WTC11 (cell line): Measurements from ENCODE around the gene PTPRB. TPM values are rescaled to one million over a fixed set of nuclear protein-coding genes. Genes with fewer than 3 reads are reported as not detected.

Experiments used
- ATAC-seq: fragments of 200-7000 bp; cut with Tn5 transposase; 2 replicates; pipeline ENCODE4 v1.10.0; 2021; ENCODE audit warnings: mild to moderate bottlenecking, moderate library complexity
- CTCF ChIA-PET: fragments of 300-600 bp; sonication (Branson Sonifier 250); formaldehyde crosslinking; loops from one replicate; lab custom pipeline; 2021; ENCODE audit warnings: antibody characterized with exemption; lab: Charles Lee
- POLR2A ChIA-PET: fragments of 350-600 bp; sonication (Branson Sonifier 250); formaldehyde crosslinking; loops from one replicate; lab custom pipeline; 2021; ENCODE audit warnings: antibody characterized with exemption; lab: Charles Lee
- DNase-seq: peaks from one replicate; pipeline ENCODE4 v3.0.0; 2021; ENCODE audit warnings: low spot score
- H3K27ac Mint-ChIP-seq: 2 replicates; pipeline ENCODE4 v1.8.0; 2021; ENCODE audit warnings: mixed read lengths
- H3K27me3 Mint-ChIP-seq: 2 replicates; pipeline ENCODE4 v1.8.0; 2021; ENCODE audit warnings: low read depth, mild to moderate bottlenecking, moderate library complexity, mixed read lengths
- H3K36me3 Mint-ChIP-seq: 2 replicates; pipeline ENCODE4 v1.8.0; 2021; ENCODE audit warnings: mixed read lengths
- H3K4me1 Mint-ChIP-seq: 2 replicates; pipeline ENCODE4 v1.8.0; 2022; ENCODE audit warnings: mixed read lengths
- H3K4me3 Mint-ChIP-seq: 2 replicates; pipeline ENCODE4 v1.8.0; 2021; ENCODE audit warnings: mild to moderate bottlenecking, moderate library complexity, mixed read lengths
- H3K9me3 Mint-ChIP-seq: 2 replicates; pipeline ENCODE4 v1.8.0; 2021; ENCODE audit warnings: mixed read lengths
- ATF1 ChIP-seq: sonication (generic); formaldehyde crosslinking; IDR thresholded peaks from 2 replicates; pipeline ENCODE4 v1.8.1; 2023; ENCODE audit warnings: mild to moderate bottlenecking, moderate library complexity, missing genetic modification reagents
- CREB1 ChIP-seq: sonication (generic); formaldehyde crosslinking; IDR thresholded peaks from 2 replicates; pipeline ENCODE4 v1.8.0; 2023; ENCODE audit warnings: mild to moderate bottlenecking, missing genetic modification reagents
- CREM ChIP-seq: sonication (generic); formaldehyde crosslinking; IDR thresholded peaks from 2 replicates; pipeline ENCODE4 v1.8.1; 2022; ENCODE audit warnings: mild to moderate bottlenecking, missing genetic modification reagents, moderate library complexity
- E2F1 ChIP-seq: sonication (generic); formaldehyde crosslinking; IDR thresholded peaks from 2 replicates; pipeline ENCODE4 v1.8.0; 2022; ENCODE audit warnings: mild to moderate bottlenecking, missing genetic modification reagents
- EMX1 ChIP-seq: fragments of 250-450 bp; sonication (Bioruptor Pico); IDR thresholded peaks from 2 replicates; pipeline ENCODE4 v1.8.0; 2021; ENCODE audit warnings: mild to moderate bottlenecking
- ETV6 ChIP-seq: sonication (generic); formaldehyde crosslinking; IDR thresholded peaks from 2 replicates; pipeline ENCODE4 v1.8.1; 2022; ENCODE audit warnings: mild to moderate bottlenecking, missing genetic modification reagents
- FOXJ3 ChIP-seq: sonication (generic); formaldehyde crosslinking; IDR thresholded peaks from 2 replicates; pipeline ENCODE4 v1.9.0; 2021; ENCODE audit warnings: missing genetic modification reagents, mild to moderate bottlenecking, borderline replicate concordance
- FOXP4 ChIP-seq: sonication (generic); formaldehyde crosslinking; IDR thresholded peaks from 2 replicates; pipeline ENCODE4 v1.8.0; 2022; ENCODE audit warnings: mild to moderate bottlenecking, missing genetic modification reagents
- HMGA2 ChIP-seq: fragments of 250-450 bp; sonication (Bioruptor Pico); IDR thresholded peaks from 2 replicates; pipeline ENCODE4 v1.4.0; 2021; ENCODE audit warnings: mild to moderate bottlenecking, moderate library complexity
- JAZF1 ChIP-seq: fragments of 250-450 bp; sonication (Bioruptor Pico); IDR thresholded peaks from 2 replicates; pipeline ENCODE4 v1.9.0; 2021; ENCODE audit warnings: moderate library complexity, mild to moderate bottlenecking, inconsistent platforms
- MYBL2 ChIP-seq: sonication (generic); formaldehyde crosslinking; IDR thresholded peaks from 2 replicates; pipeline ENCODE4 v1.8.1; 2023; ENCODE audit warnings: mild to moderate bottlenecking, moderate library complexity, missing genetic modification reagents
- NFATC4 ChIP-seq: fragments of 250-450 bp; sonication (Bioruptor Pico); IDR thresholded peaks from 2 replicates; pipeline ENCODE4 v1.9.0; 2021; ENCODE audit warnings: mild to moderate bottlenecking
- SMAD4 ChIP-seq: sonication (generic); formaldehyde crosslinking; IDR thresholded peaks from 2 replicates; pipeline ENCODE4 v1.8.0; 2022; ENCODE audit warnings: mild to moderate bottlenecking, missing genetic modification reagents
- SP1 ChIP-seq: sonication (generic); formaldehyde crosslinking; conservative IDR thresholded peaks from 2 replicates; pipeline ENCODE4 v1.8.1; 2022; ENCODE audit warnings: missing genetic modification reagents
- TP53 ChIP-seq: sonication (generic); formaldehyde crosslinking; IDR thresholded peaks from 2 replicates; pipeline ENCODE4 v1.8.1; 2023; ENCODE audit warnings: mild to moderate bottlenecking, missing genetic modification reagents
- USF2 ChIP-seq: sonication (generic); formaldehyde crosslinking; IDR thresholded peaks from 2 replicates; pipeline ENCODE4 v1.8.1; 2023; ENCODE audit warnings: mild to moderate bottlenecking, missing genetic modification reagents, moderate library complexity
- ZBTB43 ChIP-seq: sonication (generic); formaldehyde crosslinking; IDR thresholded peaks from 2 replicates; pipeline ENCODE4 v1.8.1; 2023; ENCODE audit warnings: mild to moderate bottlenecking, missing genetic modification reagents
- ZMAT4 ChIP-seq: fragments of 250-450 bp; sonication (Bioruptor Pico); IDR thresholded peaks from 2 replicates; pipeline ENCODE4 v1.9.0; 2021; ENCODE audit warnings: mild to moderate bottlenecking
- ZNF317 ChIP-seq: sonication (generic); formaldehyde crosslinking; IDR thresholded peaks from 2 replicates; pipeline ENCODE4 v1.8.1; 2023; ENCODE audit warnings: low read depth, mild to moderate bottlenecking, moderate library complexity, missing genetic modification reagents, borderline replicate concordance
- ZNF512 ChIP-seq: sonication (generic); formaldehyde crosslinking; IDR thresholded peaks from 2 replicates; pipeline ENCODE4 v1.8.1; 2022; ENCODE audit warnings: missing genetic modification reagents, borderline replicate concordance
- total RNA-seq: library from RNA; stranded (reverse); gene quantifications from 3 replicates; pipeline ENCODE4 v1.2.3, GENCODE V29; 2021

Gene PTPRB
- total RNA-seq, 1 experiment from 2014 or later, result 3.3 TPM

- TF ChIP-seq SP1 (CRISPR knock-in tag) (no peak), ZBTB43 (CRISPR knock-in tag) (no peak), ZNF512 (CRISPR knock-in tag) (no peak), ETV6 (no peak), CREB1 (no peak), ZNF317 (CRISPR knock-in tag) (no peak)
- ChIA-PET POLR2A (interaction anchor here (1.2 kb wide), 1 partner anchor 8 kb away, joined by 3 read pairs; no protein-coding TSS in a partner anchor), CTCF (no interaction called here)
- Mint-ChIP-seq H3K36me3 (no peaks in the 10 kb centered on the region), H3K9me3 (no peaks in the 10 kb centered on the region), H3K27ac (no peak overlapping the region), H3K27me3 (no peaks in the 10 kb centered on the region), H3K4me3 (no peak overlapping the region), H3K4me1 (peaks cover 36% of the 10 kb centered on the region)
- ATAC-seq, result no peak
- no peak for DNase-seq
These were observed 21.9 kb upstream of the PTPRB start for GRCh38 chr12:70659077-70659606.

GRCh38 chr12:70657616-70658286 lies 20.5 kb upstream of the PTPRB start:
- TF ChIP-seq FOXP4 (CRISPR knock-in tag) (no peak), NFATC4 (no peak)
- ChIA-PET CTCF (no interaction called here), POLR2A (no interaction called here)
- no peak for ATAC-seq
- Mint-ChIP-seq H3K27ac (no peak overlapping the region), H3K9me3 (no peaks in the 10 kb centered on the region), H3K36me3 (no peaks in the 10 kb centered on the region), H3K4me1 (peaks cover 22% of the 10 kb centered on the region), H3K27me3 (no peaks in the 10 kb centered on the region), H3K4me3 (no peak overlapping the region)
- DNase-seq, result no peak

GRCh38 chr12:70652451-70652850 lies 15.2 kb upstream of the PTPRB start:
- ChIA-PET POLR2A (no interaction called here), CTCF (no interaction called here)
- Mint-ChIP-seq H3K9me3 (no peaks in the 10 kb centered on the region), H3K27ac (no peak overlapping the region), H3K27me3 (no peaks in the 10 kb centered on the region), H3K4me1 (peaks cover 17% of the 10 kb centered on the region), H3K4me3 (no peak overlapping the region), H3K36me3 (no peaks in the 10 kb centered on the region)
- no peak for DNase-seq
- no peak for ATAC-seq
- TF ChIP-seq ZMAT4 (CRISPR knock-in tag) (no peak), ATF1 (CRISPR knock-in tag) (no peak), E2F1 (CRISPR knock-in tag) (no peak), HMGA2 (CRISPR knock-in tag) (no peak), USF2 (CRISPR knock-in tag) (no peak), EMX1 (no peak), TP53 (no peak), CREM (CRISPR knock-in tag) (no peak), ZNF317 (CRISPR knock-in tag) (no peak), ETV6 (no peak), FOXJ3 (no peak), JAZF1 (CRISPR knock-in tag) (no peak), MYBL2 (CRISPR knock-in tag) (no peak), SMAD4 (CRISPR knock-in tag) (no peak)
